Smooth muscle cell (in vitro differentiated cells): ENCODE measurements around the gene LPAR3. TPM values are rescaled to one million over a fixed set of nuclear protein-coding genes. Genes with fewer than 3 reads are reported as not detected.
A peak's percentile ranks its signal among the peaks of the same experiment; 100 is the strongest.

Source experiments
- DNase-seq: peaks from one replicate; lab custom pipeline; 2025; ENCODE audit not compliant: unreplicated experiment; lab: John Stamatoyannopoulos, UW
- H2AFZ ChIP-seq: fragments of 200-600 bp; sonication (generic); 2 replicates; pipeline ENCODE4 v1.6.0; 2016; ENCODE audit warnings: antibody characterized with exemption, low read depth, mild to moderate bottlenecking
- H3F3A ChIP-seq: fragments of 200-600 bp; sonication (generic); 2 replicates; pipeline ENCODE4 v1.6.0; 2017; ENCODE audit warnings: antibody characterized with exemption, low read depth
- H3K27ac ChIP-seq: fragments of 200-600 bp; sonication (generic); 2 replicates; pipeline ENCODE4 v1.5.1; 2016; ENCODE audit warnings: low read depth, mild to moderate bottlenecking
- H3K27me3 ChIP-seq: fragments of 200-600 bp; sonication (generic); 2 replicates; pipeline ENCODE4 v1.6.1; 2016; ENCODE audit warnings: low read depth, mild to moderate bottlenecking
- H3K36me3 ChIP-seq: fragments of 200-600 bp; sonication (generic); 2 replicates; pipeline ENCODE4 v1.5.1; 2016; ENCODE audit warnings: low read depth
- H3K4me1 ChIP-seq: fragments of 200-600 bp; sonication (generic); 2 replicates; pipeline ENCODE4 v1.5.1; 2016; ENCODE audit warnings: low read depth
- H3K4me2 ChIP-seq: fragments of 200-600 bp; sonication (generic); 2 replicates; pipeline ENCODE4 v1.6.0; 2016; ENCODE audit warnings: mild to moderate bottlenecking
- H3K4me3 ChIP-seq: fragments of 200-600 bp; sonication (generic); 2 replicates; pipeline ENCODE4 v1.5.1; 2016; ENCODE audit warnings: mild to moderate bottlenecking
- H3K79me2 ChIP-seq: fragments of 200-600 bp; sonication (generic); 2 replicates; pipeline ENCODE4 v1.6.0; 2016; ENCODE audit warnings: low read depth, mild to moderate bottlenecking
- H3K9ac ChIP-seq: fragments of 200-600 bp; sonication (generic); 2 replicates; pipeline ENCODE4 v1.6.0; 2016; ENCODE audit warnings: low read depth
- H3K9me3 ChIP-seq: fragments of 200-600 bp; sonication (generic); replicated peaks from 2 replicates; pipeline ENCODE4 v1.5.1; 2016; ENCODE audit warnings: low read depth
- H4K20me1 ChIP-seq: fragments of 200-600 bp; sonication (generic); 2 replicates; pipeline ENCODE4 v1.6.0; 2016; ENCODE audit warnings: low read depth
- WGBS: methylation state at CpG from one replicate; pipeline ENCODE4 v1.1.7; 2016; ENCODE audit warnings: low lambda C conversion rate; 5-methylcytosine and 5-hydroxymethylcytosine counted together
- polyA plus RNA-seq: library from polyadenylated mRNA; unstranded; fragments of >200 nt; fragmentation: Nextera tagmentation; extraction: Ambion mirVana; gene quantifications from 2 replicates; pipeline ENCODE4 v1.2.1, GENCODE V29; 2016
- total RNA-seq: library from RNA; depleted of rRNA; stranded (reverse); fragments of >200 nt; gene quantifications from 2 replicates; pipeline ENCODE4 v1.2.3, GENCODE V29; 2014
- TF ChIP-seq, protein P1 (sequence below): fragments of 200-600 bp; sonication (generic); IDR thresholded peaks from 2 replicates; pipeline ENCODE4 v1.5.1; 2017; ENCODE audit warnings: borderline replicate concordance, mild to moderate bottlenecking, antibody characterized with exemption; ENCODE audit not compliant: insufficient read depth, poor library complexity, severe bottlenecking

The LPAR3 gene
- total and polyA plus RNA-seq, 2 experiments from 2014 or later, result 0.78 to 0.94 TPM

- TF ChIP-seq, protein P1, sequence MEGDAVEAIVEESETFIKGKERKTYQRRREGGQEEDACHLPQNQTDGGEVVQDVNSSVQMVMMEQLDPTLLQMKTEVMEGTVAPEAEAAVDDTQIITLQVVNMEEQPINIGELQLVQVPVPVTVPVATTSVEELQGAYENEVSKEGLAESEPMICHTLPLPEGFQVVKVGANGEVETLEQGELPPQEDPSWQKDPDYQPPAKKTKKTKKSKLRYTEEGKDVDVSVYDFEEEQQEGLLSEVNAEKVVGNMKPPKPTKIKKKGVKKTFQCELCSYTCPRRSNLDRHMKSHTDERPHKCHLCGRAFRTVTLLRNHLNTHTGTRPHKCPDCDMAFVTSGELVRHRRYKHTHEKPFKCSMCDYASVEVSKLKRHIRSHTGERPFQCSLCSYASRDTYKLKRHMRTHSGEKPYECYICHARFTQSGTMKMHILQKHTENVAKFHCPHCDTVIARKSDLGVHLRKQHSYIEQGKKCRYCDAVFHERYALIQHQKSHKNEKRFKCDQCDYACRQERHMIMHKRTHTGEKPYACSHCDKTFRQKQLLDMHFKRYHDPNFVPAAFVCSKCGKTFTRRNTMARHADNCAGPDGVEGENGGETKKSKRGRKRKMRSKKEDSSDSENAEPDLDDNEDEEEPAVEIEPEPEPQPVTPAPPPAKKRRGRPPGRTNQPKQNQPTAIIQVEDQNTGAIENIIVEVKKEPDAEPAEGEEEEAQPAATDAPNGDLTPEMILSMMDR, result no peak
- H3K27ac ChIP-seq, result peak overlapping the region; percentile 88
Observed at GRCh38 chr1:84855691-84856630, 37.0 kb downstream of the LPAR3 start.

GRCh38 chr1:84855168-84855567, 37.8 kb downstream of the LPAR3 start:
- Histone ChIP-seq H4K20me1 (no peaks in the 10 kb centered on the region), H3K4me3 (no peak overlapping the region), H3K4me1 (no peaks in the 10 kb centered on the region), H3F3A (peaks cover 17% of the 10 kb centered on the region), H2AFZ (no peak overlapping the region), H3K79me2 (no peaks in the 10 kb centered on the region), H3K27ac (peak overlapping the region; percentile 88), H3K4me2 (peak overlapping the region; percentile 70), H3K9ac (peak overlapping the region; percentile 4), H3K36me3 (no peaks in the 10 kb centered on the region), H3K9me3 (no peaks in the 10 kb centered on the region), H3K27me3 (no peaks in the 10 kb centered on the region)
- TF ChIP-seq, protein P1, result no peak
- WGBS, result 63% methylated on average over 3 of the region's 3 CpGs
- DNase-seq, result no peak

More at GRCh38 chr1:84855691-84856630, 37.0 kb downstream of the LPAR3 start:
- Histone ChIP-seq H3K79me2 (no peaks in the 10 kb centered on the region), H3K4me2 (peak overlapping the region; percentile 70), H2AFZ (peak overlapping the region; percentile 2), H4K20me1 (no peaks in the 10 kb centered on the region), H3K9ac (no peak overlapping the region), H3K27me3 (no peaks in the 10 kb centered on the region), H3K9me3 (no peaks in the 10 kb centered on the region), H3F3A (peaks cover 10% of the 10 kb centered on the region), H3K4me1 (no peaks in the 10 kb centered on the region), H3K4me3 (no peak overlapping the region), H3K36me3 (no peaks in the 10 kb centered on the region)
- DNase-seq, result no peak
- WGBS, result 79% methylated on average over 10 of the region's 10 CpGs

GRCh38 chr1:84853741-84854721, 39.0 kb downstream of the LPAR3 start:
- TF ChIP-seq, protein P1, result no peak
- H3K27ac ChIP-seq, result peak overlapping the region; percentile 88
- no peaks in the 10 kb centered on the region for H3K9me3 ChIP-seq
- WGBS, result 49% methylated on average over 2 of the region's 2 CpGs
- H3K36me3 ChIP-seq, result no peaks in the 10 kb centered on the region
- no peaks in the 10 kb centered on the region for H3K27me3 ChIP-seq
- no peak for DNase-seq
- no peak overlapping the region for H3K4me3 ChIP-seq
- no peaks in the 10 kb centered on the region for H3K79me2 ChIP-seq
- H3K4me2 ChIP-seq, result peak overlapping the region; percentile 70
- H3F3A ChIP-seq, result peaks cover 20% of the 10 kb centered on the region
- H2AFZ ChIP-seq, result peak overlapping the region; percentile 27
- H4K20me1 ChIP-seq, result no peaks in the 10 kb centered on the region
- H3K9ac ChIP-seq, result peak overlapping the region; percentile 73
- H3K4me1 ChIP-seq, result no peaks in the 10 kb centered on the region
